SK-MEL-5 (cell line): ENCODE measurements around the gene ATP2B2. TPM values are rescaled to one million over a fixed set of nuclear protein-coding genes. Genes with fewer than 3 reads are reported as not detected.

ENCODE experiments used
- DNase-seq: peaks from one replicate; pipeline ENCODE4 v3.0.0-alpha.2; 2016; ENCODE audit warnings: low read depth, low spot score
- in situ Hi-C: cut with HindIII; loops from 2 replicates; pipeline ENCODE4 v1.10.0; 2016; ENCODE audit warnings: low sequenced_read_pairs, high pct_unique_total_duplicates, low pct_unique_long_range_greater_than_20kb
- total RNA-seq: library from RNA; depleted of rRNA; stranded (reverse); fragments of >200 nt; shearing (Covaris generic); gene quantifications from 2 replicates; pipeline ENCODE4 v1.2.3, GENCODE V29; 2014

The ATP2B2 gene
- total RNA-seq, 1 experiment from 2014 or later = not detected

DNA sequence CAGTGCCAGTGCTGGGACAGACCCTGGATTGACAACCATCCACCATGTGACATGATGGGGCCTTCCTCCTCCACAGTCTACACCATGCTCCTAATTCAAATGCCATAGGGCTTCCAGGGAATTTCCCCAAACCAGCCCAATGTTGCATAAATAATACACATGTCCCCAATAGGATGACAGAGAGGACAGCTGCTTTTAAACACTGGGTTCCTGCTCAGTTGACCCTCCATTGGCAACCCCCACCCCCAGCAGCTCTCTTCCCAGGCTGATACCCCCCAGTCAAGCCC lies 28.3 kb upstream of the ATP2B2 start:
- in situ Hi-C loops = no loop called here

DNA sequence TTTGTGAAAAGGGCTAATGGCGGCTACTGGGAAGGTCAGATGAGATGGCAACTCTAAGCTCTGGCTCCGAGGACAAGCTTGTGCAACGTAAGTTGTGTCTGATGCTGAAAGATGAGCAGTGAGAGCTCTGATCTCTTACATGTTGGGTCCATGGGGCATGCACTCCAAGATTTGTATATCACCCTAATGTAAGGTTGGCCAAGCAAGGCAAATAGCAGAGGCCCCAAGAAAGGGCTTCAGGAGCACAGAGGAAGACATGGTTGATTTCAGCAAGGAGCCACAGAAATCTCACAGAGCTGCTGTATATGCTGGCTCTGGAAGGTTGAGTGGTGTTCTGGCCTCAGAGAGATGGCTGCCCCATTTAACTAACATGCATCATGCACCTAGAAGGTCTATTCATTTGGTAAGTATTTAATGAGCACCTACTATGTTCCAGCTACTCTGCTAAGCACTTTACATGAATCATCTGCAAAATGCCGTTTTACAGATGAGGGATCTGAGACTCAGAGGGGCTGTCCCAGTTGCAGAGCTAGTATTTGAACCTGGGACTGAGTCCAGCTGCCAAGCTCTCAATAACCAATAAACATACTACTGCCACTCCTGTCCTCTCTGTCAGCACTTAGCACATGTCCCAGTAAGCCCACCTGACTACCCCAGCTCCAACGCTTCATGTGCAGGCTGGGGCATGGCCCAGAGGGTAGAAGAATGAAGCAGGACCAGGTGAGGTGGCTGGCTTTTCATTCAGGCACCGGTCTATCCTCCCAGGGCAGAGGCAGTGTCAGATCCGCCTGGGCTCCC lies 27.8 kb upstream of the ATP2B2 start:
- DNase-seq = no peak
- in situ Hi-C loops = no loop called here

More for the DNA sequence above, 28.3 kb upstream of the ATP2B2 start:
- DNase-seq = no peak

DNA sequence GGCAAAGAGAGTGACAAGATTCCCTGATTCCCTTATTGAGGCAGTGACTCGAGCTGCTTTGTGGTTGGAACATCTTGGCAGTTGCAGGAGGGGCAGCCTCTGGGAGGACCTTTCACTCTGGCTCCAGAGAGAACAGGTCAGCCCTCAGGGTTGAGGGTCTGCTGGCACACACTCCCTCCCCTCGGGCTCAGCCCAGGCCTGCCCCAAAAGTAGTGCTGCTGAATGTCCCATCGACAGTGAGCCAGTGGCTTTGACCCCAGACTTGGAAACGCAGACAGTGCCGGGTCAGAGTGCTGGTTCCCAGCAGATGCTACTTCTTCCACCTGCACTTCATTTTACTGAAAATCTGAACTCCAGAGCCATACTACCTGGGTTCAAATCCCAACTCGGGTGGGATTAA lies 25.6 kb upstream of the ATP2B2 start:
- in situ Hi-C loops = no loop called here
- DNase-seq = no peak

DNA sequence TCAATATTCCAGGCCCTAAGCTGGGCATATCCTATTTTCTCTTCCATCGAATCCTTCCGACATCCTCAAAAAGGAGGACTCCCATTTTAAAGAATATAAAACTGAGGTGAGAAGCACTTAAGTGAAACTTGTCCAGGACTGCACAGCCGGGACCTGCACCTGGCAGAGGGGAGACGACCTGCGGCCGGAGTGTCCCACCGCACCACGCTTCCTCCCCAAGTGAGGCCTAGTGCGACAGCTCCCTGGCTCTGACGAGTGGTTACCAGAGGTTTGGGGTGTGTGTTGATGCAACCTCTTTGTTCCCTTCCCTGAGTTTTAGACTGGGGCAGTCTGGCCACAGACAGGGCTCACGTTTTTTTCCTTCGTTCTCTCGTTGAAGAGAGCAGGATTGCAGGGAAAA lies 24.9 kb upstream of the ATP2B2 start:
- DNase-seq = no peak
- in situ Hi-C loops = no loop called here

DNA sequence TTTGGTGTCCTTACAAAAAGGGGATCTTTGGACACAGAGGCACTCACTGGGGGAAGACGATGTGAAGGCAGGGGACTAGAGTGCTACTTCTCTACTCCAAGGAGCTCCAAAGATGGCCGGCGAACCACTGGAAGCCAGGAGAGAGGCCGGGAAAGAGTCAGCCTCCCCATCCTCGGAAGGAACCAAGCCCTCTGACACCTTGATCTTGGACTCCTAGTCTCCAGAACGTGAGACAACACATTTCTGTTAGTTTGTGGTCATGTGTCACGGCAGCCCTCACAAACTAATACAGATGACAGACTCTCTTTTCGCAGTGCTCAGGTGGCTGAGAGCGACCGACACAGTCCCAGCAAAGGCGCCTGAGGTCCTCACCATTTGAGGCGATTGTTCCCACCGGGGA lies 24.4 kb upstream of the ATP2B2 start:
- in situ Hi-C loops = no loop called here

DNA sequence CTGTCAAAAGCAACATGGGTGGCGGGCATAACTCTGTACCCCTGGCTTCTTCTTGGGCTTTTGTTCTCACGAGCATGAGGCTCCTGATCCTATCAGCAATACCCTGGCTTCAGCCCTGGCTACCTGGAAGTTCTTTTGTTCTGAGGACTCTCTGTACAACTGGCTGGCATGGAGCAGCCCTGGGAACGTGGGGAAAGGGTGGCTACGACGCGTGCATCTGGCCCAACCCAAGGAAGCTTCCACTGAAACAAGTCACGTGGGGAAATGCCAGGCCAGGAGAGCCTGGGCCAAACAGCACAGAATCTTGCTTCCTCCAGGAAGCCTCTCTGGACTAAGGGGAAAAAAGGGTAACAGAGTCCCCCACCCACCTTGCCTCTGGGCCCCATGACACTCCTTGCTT lies 22.7 kb upstream of the ATP2B2 start:
- in situ Hi-C loops = no loop called here
- DNase-seq = no peak

More for the DNA sequence above, 24.4 kb upstream of the ATP2B2 start:
- DNase-seq = no peak

DNA sequence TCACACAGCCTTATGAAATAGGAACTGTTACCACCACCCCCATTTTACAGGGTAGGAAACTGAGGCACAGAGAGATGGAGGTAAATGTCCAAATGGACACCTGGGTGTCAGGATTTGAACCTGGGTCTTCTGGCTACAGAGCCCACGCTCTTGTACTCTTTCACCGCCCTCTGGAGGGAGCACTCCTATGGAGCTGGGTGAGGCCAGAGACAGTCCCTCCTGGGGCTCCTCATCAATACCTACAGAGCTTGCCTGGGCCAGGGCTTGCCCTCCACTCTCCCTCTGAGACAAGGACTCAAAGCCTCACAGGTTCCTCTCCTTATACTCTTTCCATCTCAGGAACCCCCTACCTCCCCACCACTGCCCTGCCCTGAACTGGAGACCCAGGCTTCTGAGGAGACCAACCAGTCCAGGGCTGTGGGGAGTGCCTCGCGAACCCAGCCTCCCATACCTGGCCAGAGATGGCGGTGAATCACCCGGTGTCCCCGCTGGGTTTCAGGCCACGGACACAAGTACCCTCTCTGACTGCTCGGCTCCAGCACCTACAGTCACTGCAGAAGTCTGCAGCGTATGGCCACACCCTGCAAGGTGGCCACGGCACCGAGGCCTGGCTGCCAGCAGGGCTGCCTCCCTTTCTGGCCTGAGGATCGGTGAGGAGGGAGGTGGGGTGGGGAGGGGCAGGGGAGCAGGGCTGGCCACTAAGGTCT lies 22.1 kb upstream of the ATP2B2 start:
- in situ Hi-C loops = no loop called here

DNA sequence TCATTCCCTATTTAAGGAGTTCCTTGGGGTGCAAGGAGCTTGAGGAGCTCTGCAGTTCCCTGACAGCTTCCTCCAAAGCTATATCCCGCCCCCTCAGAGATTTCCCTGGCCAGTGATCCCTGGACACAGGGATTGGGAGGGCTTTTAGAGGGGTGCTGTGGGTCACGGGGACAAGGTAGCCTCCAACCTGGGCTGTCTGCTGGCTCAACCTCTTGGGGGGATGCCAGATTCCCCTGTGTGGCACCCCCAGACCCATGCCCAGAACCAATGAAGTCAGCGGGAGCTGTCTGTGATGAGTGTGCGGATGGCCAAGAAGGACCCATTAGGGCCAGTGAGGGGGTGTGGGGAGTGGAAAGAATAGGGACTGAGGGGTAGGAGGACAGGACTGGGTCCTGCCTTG lies 21.0 kb upstream of the ATP2B2 start:
- in situ Hi-C loops = no loop called here
- no peak for DNase-seq

More for the DNA sequence above, 22.1 kb upstream of the ATP2B2 start:
- no peak for DNase-seq

DNA sequence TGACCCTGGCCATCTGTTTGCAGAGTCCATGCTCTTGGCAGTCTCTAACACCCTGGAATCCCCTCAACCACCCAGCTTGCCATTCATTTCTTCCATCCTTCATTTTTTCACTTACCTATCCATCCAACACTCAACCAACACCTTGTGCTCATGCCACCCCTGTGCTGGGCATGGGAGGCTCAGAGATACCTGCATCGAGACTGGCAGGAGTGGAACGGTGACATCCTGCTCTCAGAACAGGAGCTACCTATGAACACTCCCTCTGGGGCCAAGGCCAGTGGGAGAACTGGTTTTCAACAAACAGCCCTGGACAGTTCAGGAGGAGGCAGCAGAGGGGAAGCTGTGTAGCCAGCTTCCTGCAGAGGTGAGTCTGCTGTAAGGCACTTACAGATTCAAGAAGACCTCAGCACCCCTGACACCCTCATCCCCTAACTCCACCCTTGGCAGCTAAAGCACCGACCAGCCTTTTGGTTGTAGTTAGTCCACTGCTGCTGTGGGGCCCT lies 19.5 kb upstream of the ATP2B2 start:
- DNase-seq = no peak
- in situ Hi-C loops = no loop called here

DNA sequence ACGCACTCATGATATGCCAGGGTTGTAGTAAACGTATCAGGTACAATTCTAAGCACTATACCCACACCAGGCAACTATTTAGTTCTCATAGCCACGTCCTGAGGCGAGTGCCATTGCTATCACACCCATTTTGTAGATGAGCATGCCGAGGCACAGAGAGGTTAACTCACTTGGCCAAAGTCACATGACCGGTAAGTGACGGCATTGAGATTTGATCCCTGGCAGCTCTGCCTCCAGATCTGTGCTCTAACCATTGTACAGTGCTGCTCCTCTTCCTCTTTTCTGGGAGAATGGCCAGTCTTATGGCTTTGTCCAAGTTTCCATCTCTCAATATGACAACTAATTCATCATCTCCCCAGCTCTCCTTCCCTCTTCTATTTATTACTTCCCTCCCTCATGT lies 18.9 kb upstream of the ATP2B2 start:
- no peak for DNase-seq
- in situ Hi-C loops = no loop called here

DNA sequence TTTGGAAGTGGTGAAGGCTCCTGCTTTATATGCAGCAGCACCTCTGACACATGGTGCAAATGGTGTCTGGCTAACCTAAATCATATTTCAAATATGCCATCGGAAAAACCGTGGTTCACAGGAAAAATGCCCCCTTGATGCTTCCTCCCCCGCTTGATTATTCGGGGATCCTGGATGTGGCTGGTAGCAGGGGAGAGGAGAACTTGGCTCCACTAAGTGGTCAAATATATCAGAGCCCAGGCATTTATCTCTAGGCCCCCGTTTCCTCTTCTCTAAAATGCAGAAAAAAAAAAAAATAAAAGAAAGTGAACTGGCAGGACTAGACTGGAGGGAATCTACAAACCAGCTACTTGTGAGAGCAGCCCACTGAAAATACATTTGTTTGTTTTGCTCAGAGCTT lies 18.2 kb upstream of the ATP2B2 start:
- no peak for DNase-seq
- in situ Hi-C loops = no loop called here

DNA sequence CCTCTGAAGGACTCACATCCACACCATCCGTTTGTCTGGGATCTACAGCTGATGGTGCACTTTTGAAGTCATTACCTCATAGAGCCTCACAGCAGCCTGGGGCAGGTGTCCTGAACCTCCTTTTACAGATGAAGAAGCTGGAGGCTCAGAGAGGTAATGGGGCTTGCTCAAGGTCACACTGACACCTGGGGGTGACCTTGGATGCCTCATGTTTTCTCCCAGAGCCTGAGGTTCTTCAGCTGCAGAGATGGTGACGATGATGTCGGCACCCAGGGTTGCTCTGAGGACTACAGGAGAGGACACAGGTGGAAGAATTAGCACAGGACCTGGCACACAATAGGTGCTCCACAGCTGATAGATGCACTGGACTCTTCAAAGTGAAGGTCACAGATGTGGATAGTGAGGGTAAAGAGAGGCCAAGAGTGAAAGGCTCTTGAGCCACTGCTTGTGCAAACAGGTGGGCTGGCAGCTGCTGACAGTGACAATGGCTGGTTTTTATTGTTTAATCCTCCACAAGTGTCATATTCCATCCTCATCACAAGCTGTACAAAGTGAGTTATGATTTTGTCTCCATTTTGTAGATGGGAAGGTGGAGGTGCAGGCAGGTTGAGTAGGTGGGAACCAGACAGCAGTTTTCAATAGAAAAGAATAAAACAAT lies 17.4 kb upstream of the ATP2B2 start:
- no peak for DNase-seq
- in situ Hi-C loops = no loop called here

DNA sequence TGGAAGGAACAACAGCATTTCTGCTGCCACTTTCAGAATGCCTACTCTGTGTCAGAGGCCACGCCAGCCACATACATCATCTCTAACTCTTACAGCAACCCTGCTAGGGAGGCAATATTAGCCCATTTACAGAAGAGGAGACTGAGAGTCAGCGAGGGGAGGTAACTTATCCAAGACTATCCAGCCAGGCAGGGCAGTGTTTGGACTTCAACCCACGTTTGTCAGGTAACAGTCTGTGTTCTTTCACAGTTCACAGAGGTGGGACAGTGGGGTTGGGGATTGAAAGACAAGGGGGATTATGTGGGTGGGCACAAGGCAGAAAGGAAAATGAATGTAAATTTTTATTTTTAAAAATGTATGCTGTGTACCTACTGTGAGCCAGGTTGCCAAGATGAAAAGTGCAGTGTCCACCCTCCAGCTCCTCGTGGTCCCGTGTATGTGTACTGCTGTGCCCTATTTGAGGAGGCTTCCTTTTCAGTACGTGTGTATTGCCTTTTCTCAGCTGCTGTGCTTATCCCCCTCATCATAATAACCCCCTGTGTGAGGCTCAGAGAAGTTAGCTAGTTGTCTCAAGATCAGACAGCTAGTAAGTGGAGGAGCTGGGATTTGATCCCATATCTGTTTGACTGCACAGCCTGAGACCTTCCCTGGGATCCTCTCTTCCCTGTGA lies 16.5 kb upstream of the ATP2B2 start:
- DNase-seq = no peak
- in situ Hi-C loops = no loop called here

DNA sequence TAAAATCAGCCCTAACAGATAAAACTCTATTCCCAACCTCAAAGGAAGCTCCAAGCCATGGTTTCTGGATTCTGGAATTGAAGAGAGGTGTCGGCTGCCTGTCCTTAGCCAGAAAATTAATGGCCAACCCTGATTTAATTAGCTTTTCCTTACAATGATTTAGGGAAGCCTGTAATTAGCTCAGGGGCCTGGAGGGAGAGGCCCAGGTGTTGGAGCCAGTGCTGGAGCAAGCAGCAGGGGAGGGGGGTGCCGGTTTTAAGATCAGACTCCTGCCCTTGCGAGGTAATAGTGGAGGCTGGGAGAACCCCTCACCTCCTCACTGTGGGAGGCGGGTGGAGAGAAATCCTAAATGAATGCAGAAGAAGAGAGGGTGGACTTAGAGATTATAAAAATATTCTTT lies 14.7 kb upstream of the ATP2B2 start:
- no peak for DNase-seq
- in situ Hi-C loops = no loop called here

DNA sequence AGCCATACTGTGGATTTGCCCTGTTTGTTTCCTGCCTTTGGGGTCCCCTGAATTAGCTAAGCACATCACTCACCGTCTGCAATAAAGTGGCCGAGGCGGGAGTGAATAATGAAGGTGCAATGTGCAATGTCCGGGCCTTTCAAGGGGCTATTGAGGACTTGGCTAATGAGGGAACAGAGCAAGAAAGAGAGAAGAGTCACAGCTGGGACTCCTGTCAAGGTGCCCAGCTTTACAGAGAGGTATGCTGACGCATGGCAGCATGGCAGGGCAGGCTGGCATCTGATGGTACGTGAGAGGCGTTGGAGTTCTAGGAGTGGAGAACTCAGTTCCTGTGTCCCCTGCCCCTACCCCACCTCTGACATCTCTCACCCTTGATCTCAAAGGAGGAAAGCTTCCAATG lies 13.8 kb upstream of the ATP2B2 start:
- in situ Hi-C loops = no loop called here

DNA sequence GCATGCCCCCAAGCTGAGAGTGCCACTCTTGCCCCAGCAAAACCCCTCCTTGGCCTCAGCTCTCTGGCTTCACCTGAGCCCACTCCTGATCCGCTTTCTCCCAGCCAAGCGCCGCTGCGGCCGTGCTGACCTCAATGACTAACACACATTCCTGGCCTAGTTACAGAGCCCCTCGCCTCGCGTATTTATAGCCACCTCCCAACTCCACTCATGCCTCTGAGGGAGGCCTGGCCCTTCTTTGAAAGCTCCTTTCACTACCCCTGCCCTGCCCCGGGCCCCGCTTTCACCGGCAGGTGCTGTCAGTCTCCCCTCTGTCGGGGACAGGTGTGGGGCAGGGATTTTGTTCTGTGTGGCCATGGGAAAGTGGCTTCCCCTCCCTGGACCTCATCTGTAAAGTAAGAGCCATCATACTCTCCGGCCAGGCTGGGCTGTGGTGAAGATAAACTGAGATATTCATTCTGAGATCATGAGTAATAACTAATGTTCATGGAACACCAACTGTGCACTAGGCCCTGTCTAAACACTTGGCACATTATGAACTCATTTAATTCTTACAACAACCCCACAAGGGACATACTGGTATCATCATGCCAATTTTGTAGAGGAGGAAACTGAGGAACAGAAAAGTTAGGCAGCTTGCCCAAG lies 13.2 kb upstream of the ATP2B2 start:
- DNase-seq = no peak
- in situ Hi-C loops = no loop called here

More for the DNA sequence above, 13.8 kb upstream of the ATP2B2 start:
- no peak for DNase-seq

DNA sequence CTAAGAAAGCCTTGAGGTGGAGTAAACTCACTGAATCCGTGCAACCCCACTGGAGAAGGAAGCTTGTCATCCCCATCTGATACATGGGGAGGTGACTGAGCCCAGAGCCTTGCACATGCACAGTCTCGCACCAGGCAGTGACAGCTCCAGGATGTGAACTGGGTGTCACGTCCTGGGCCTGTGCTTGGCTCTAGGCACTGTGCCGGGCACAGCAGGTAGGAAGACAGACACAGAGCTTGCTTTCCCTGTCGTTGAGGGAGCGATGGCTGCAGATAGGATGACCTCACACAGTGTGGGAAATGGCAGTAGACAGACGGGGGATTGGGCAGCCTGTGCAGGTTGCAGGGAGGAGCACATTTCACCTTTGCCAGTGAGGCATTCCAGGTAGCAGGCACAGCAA lies 12.2 kb upstream of the ATP2B2 start:
- no peak for DNase-seq
- in situ Hi-C loops = no loop called here
